Spinal cord (tissue), 10 donors: ENCODE measurements around the gene RAB7B. TPM values are rescaled to one million over a fixed set of nuclear protein-coding genes. Genes with fewer than 3 reads are reported as not detected.
A peak's percentile ranks its signal among the peaks of the same experiment; 100 is the strongest.

Experiments
- DNase-seq, 6 donors: peaks; one replicate each; pipeline versions ENCODE4 v3.0.0 to v3.0.0-alpha.2; 2013 to 2015; ENCODE audit warnings: low spot score in 6 of 6, low read depth in 4 of 6
- H3K27ac ChIP-seq: one replicate; pipeline ENCODE4 v1.5.1; 2013; ENCODE audit warnings: low read depth, low read length, control low read depth
- H3K27me3 ChIP-seq: one replicate; pipeline ENCODE4 v1.6.1; 2013; ENCODE audit warnings: low read length; ENCODE audit not compliant: control insufficient read depth, insufficient read depth
- H3K36me3 ChIP-seq: one replicate; pipeline ENCODE4 v1.6.1; 2013; ENCODE audit warnings: low read length; ENCODE audit not compliant: control insufficient read depth, insufficient read depth
- H3K4me1 ChIP-seq: one replicate; pipeline ENCODE4 v1.6.1; 2013; ENCODE audit warnings: low read length; ENCODE audit not compliant: control insufficient read depth, insufficient read depth
- H3K4me3 ChIP-seq: one replicate; pipeline ENCODE4 v1.5.1; 2013; ENCODE audit warnings: low read depth, low read length, control low read depth
- H3K9me3 ChIP-seq: one replicate; pipeline ENCODE4 v1.6.1; 2013; ENCODE audit warnings: low read length; ENCODE audit not compliant: control insufficient read depth, insufficient read depth
- WGBS: methylation state at CpG from one replicate; pipeline ENCODE4 v1.1.5; 2013; ENCODE audit warnings: missing lambda C conversion rate; ENCODE audit not compliant: insufficient coverage; 5-methylcytosine and 5-hydroxymethylcytosine counted together
- polyA plus RNA-seq, 2 donors: library from polyadenylated mRNA; unstranded; fragments of 120-200 nt; gene quantifications; one replicate each; pipeline ENCODE4 v1.2.1, GENCODE V29; 2013; ENCODE audit not compliant: insufficient read length in 2 of 2
- total RNA-seq, 2 donors: library from RNA; depleted of rRNA in 1 of 2; stranded (reverse); fragments of 120-200 nt in 1 of 2; fragments of >200 nt in 1 of 2; gene quantifications; one replicate each; pipeline versions ENCODE4 v1.2.3 to v1.2.4, GENCODE V29; 2013 to 2014
- donor health status: healthy.

Gene RAB7B
- total and polyA plus RNA-seq, 4 donors, result 5.4 to 7.5 (median 6.6) TPM

- no peaks in the 10 kb centered on the region for H3K4me1 ChIP-seq
- DNase-seq, result no peak
- WGBS, result 99% methylated on average over 6 of the region's 8 CpGs
Measured at GRCh38 chr1:206011057-206011456, 7.9 kb upstream of the RAB7B start.

GRCh38 chr1:206010060-206010459 is 6.9 kb upstream of the RAB7B start:
- no peaks in the 10 kb centered on the region for H3K27me3 ChIP-seq
- H3K36me3 ChIP-seq, result no peaks in the 10 kb centered on the region
- 29% methylated on average over 4 of the region's 5 CpGs for WGBS
- H3K9me3 ChIP-seq, result no peaks in the 10 kb centered on the region
- DNase-seq, result no peak
- H3K27ac ChIP-seq, result no peak overlapping the region
- H3K4me1 ChIP-seq, result peaks cover 5% of the 10 kb centered on the region
- no peak overlapping the region for H3K4me3 ChIP-seq

More at GRCh38 chr1:206011057-206011456, 7.9 kb upstream of the RAB7B start:
- Histone ChIP-seq H3K27ac (no peak overlapping the region), H3K36me3 (no peaks in the 10 kb centered on the region), H3K9me3 (no peaks in the 10 kb centered on the region), H3K27me3 (no peaks in the 10 kb centered on the region), H3K4me3 (no peak overlapping the region)

GRCh38 chr1:206006946-206007345 is 3.8 kb upstream of the RAB7B start:
- Histone ChIP-seq H3K4me1 (peaks cover 18% of the 10 kb centered on the region), H3K4me3 (no peak overlapping the region), H3K27me3 (no peaks in the 10 kb centered on the region), H3K9me3 (no peaks in the 10 kb centered on the region), H3K27ac (no peak overlapping the region), H3K36me3 (no peaks in the 10 kb centered on the region)
- DNase-seq, result no peak
- WGBS, result no CpG with 5 or more reads among the region's 4 CpGs

- Histone ChIP-seq H3K27me3 (no peaks in the 10 kb centered on the region), H3K4me1 (peaks cover 22% of the 10 kb centered on the region), H3K4me3 (no peak overlapping the region), H3K9me3 (no peaks in the 10 kb centered on the region), H3K27ac (no peak overlapping the region), H3K36me3 (no peaks in the 10 kb centered on the region)
- no peak for DNase-seq
- WGBS, result 87% methylated on average over 8 of the region's 8 CpGs
Measured at GRCh38 chr1:206005778-206006180, 2.6 kb upstream of the RAB7B start.

- no peak overlapping the region for H3K27ac ChIP-seq
Measured at GRCh38 chr1:206005234-206005633, 2.0 kb upstream of the RAB7B start.

GRCh38 chr1:206004826-206005225 is 1.6 kb upstream of the RAB7B start:
- WGBS, result 62% methylated on average over 9 of the region's 12 CpGs
- no peak overlapping the region for H3K4me3 ChIP-seq
- H3K4me1 ChIP-seq, result peaks cover 22% of the 10 kb centered on the region
- no peaks in the 10 kb centered on the region for H3K27me3 ChIP-seq
- peak in 2 of 6 donors; percentile 61 to 77 for DNase-seq
- no peaks in the 10 kb centered on the region for H3K36me3 ChIP-seq
- H3K9me3 ChIP-seq, result no peaks in the 10 kb centered on the region
- no peak overlapping the region for H3K27ac ChIP-seq

More at GRCh38 chr1:206005234-206005633, 2.0 kb upstream of the RAB7B start:
- Histone ChIP-seq H3K9me3 (no peaks in the 10 kb centered on the region), H3K4me3 (no peak overlapping the region), H3K27me3 (no peaks in the 10 kb centered on the region), H3K36me3 (no peaks in the 10 kb centered on the region), H3K4me1 (peaks cover 22% of the 10 kb centered on the region)
- WGBS, result 67% methylated on average over 6 of the region's 7 CpGs
- DNase-seq, result no peak

GRCh38 chr1:206003854-206004800 is 932 bp upstream of the RAB7B start:
- no peaks in the 10 kb centered on the region for H3K9me3 ChIP-seq
- H3K27ac ChIP-seq, result peak overlapping the region; percentile 50
- H3K4me1 ChIP-seq, result peaks cover 22% of the 10 kb centered on the region
- no peak overlapping the region for H3K4me3 ChIP-seq
- no peak for DNase-seq
- 96% methylated on average over 7 of the region's 7 CpGs for WGBS
- H3K36me3 ChIP-seq, result no peaks in the 10 kb centered on the region
- no peaks in the 10 kb centered on the region for H3K27me3 ChIP-seq

GRCh38 chr1:206002160-206002559 is 1.0 kb downstream of the RAB7B start:
- H3K4me3 ChIP-seq, result no peak overlapping the region
- H3K27ac ChIP-seq, result no peak overlapping the region
- DNase-seq, result no peak
- H3K4me1 ChIP-seq, result peaks cover 36% of the 10 kb centered on the region
- no peaks in the 10 kb centered on the region for H3K9me3 ChIP-seq
- WGBS, result no CpG with 5 or more reads among the region's 3 CpGs
- no peaks in the 10 kb centered on the region for H3K36me3 ChIP-seq
- H3K27me3 ChIP-seq, result no peaks in the 10 kb centered on the region

- 57% methylated on average over 3 of the region's 3 CpGs for WGBS
- peaks cover 36% of the 10 kb centered on the region for H3K4me1 ChIP-seq
- H3K27ac ChIP-seq, result no peak overlapping the region
- no peaks in the 10 kb centered on the region for H3K27me3 ChIP-seq
- no peaks in the 10 kb centered on the region for H3K9me3 ChIP-seq
- no peak overlapping the region for H3K4me3 ChIP-seq
- H3K36me3 ChIP-seq, result no peaks in the 10 kb centered on the region
- peak in 1 of 6 donors; percentile 36 for DNase-seq
Measured at GRCh38 chr1:206001476-206001888, 1.7 kb downstream of the RAB7B start.
